ENCODE measurements around the gene CYSTM1. TPM values are rescaled to one million over a fixed set of nuclear protein-coding genes. Genes with fewer than 3 reads are reported as not detected.

The CYSTM1 gene
- polyA plus RNA-seq, 2 of the 4 experiments (the other 2 are of a cell fraction): 76.8 to 103 TPM

GRCh38 chr5:140205952-140206351 is 31.0 kb downstream of the CYSTM1 start (continued):
- TF ChIP-seq MAX (IDR thresholded peaks at IDR 0.05): no peak
- no peak for TF ChIP-seq FOXS1 (CRISPR knock-in tag; IDR thresholded peaks at IDR 0.05)
- no peak for TF ChIP-seq REST (IDR thresholded peaks at IDR 0.05)

GRCh38 chr5:140207250-140207964 is 32.4 kb downstream of the CYSTM1 start:
- POLR2A ChIA-PET: no interaction called here
- TF ChIP-seq EP300 (IDR thresholded peaks at IDR 0.05) (no peak), FOSL2 (IDR thresholded peaks at IDR 0.05) (no peak), FOSL2 (CRISPR knock-in tag; IDR thresholded peaks at IDR 0.05) (no peak), MAZ (IDR thresholded peaks at IDR 0.05; ENCODE audit: borderline replicate concordance, low read depth, low read length) (no peak)
- 35% methylated on average over 2 of the region's 2 CpGs for WGBS (ENCODE audit: missing lambda C conversion rate)
- H3K27ac ChIP-seq: no peak overlapping the region
- ATAC-seq (no peak; a peak in 1 of 6 replicates), FAIRE-seq (no peak), DNase-seq (ENCODE audit: low read depth in 1 of 2, low spot score in 1 of 2) (no peak)
- no peak overlapping the region for H3K4me2 ChIP-seq
- no peak overlapping the region for H3K4me3 ChIP-seq
- CTCF ChIA-PET: interaction anchor here (0.7 to 1.4 kb wide), 3 partner anchors 9 to 14 kb away, joined by 3 to 4 read pairs (median 3); no protein-coding TSS in a partner anchor
- H3K9me3 ChIP-seq: no peaks in the 10 kb centered on the region
- peaks cover 5% of the 10 kb centered on the region; the same call in 2 of the 3 replicates for H3K4me1 ChIP-seq

- H3K9me3 ChIP-seq: no peaks in the 10 kb centered on the region
- no peak overlapping the region for H3K4me2 ChIP-seq
- ChIA-PET POLR2A (no interaction called here), CTCF (interaction anchor here (1.4 kb wide), 1 partner anchor 14 kb away, joined by 3 read pairs; no protein-coding TSS in a partner anchor)
- ATAC-seq (no peak), FAIRE-seq (no peak), DNase-seq (ENCODE audit: low read depth in 1 of 2, low spot score in 1 of 2) (no peak)
- H3K4me1 ChIP-seq: peaks cover 5% of the 10 kb centered on the region; the same call in 2 of the 3 replicates
- H3K4me3 ChIP-seq: no peak overlapping the region
- no peak overlapping the region for H3K27ac ChIP-seq
- TF ChIP-seq POLR2AphosphoS2 (conservative IDR thresholded peaks at IDR 0.05; ENCODE audit: low read length) (no peak), FOXS1 (CRISPR knock-in tag; IDR thresholded peaks at IDR 0.05) (no peak), HOXB13 (CRISPR knock-in tag; IDR thresholded peaks at IDR 0.05; ENCODE audit: low read depth) (no peak), RNF2 (IDR thresholded peaks at IDR 0.05; ENCODE audit: borderline replicate concordance, low read depth) (no peak), FOSB (CRISPR knock-in tag; IDR thresholded peaks at IDR 0.05) (no peak), FOSL2 (IDR thresholded peaks at IDR 0.05) (no peak), FOSL2 (CRISPR knock-in tag; IDR thresholded peaks at IDR 0.05) (no peak), CTCF (IDR thresholded peaks at IDR 0.05) (no peak), BCL3 (IDR thresholded peaks at IDR 0.05) (no peak), PHF8 (IDR thresholded peaks at IDR 0.05; ENCODE audit: borderline replicate concordance, low read depth) (no peak), CHD2 (IDR thresholded peaks at IDR 0.05; ENCODE audit: low read length, partially characterized antibody) (no peak), KDM5A (IDR thresholded peaks at IDR 0.05) (no peak), MAX (IDR thresholded peaks at IDR 0.05) (no peak), GATA3 (IDR thresholded peaks at IDR 0.05; ENCODE audit: borderline replicate concordance) (no peak), ZSCAN20 (CRISPR knock-in tag; IDR thresholded peaks at IDR 0.05) (no peak), NR3C1 (IDR thresholded peaks at IDR 0.05) (no peak)
Observed at GRCh38 chr5:140208065-140208464, 33.1 kb downstream of the CYSTM1 start.

Measured in A549 (cell line).